Lower leg skin (tissue), 3 donors: Measurements from ENCODE around the gene ASPDH.

Source experiments
- POLR2A ChIP-seq, 2 donors: fragments of 450-650 bp; IDR thresholded peaks; one replicate each; pipeline ENCODE4 v1.6.1; 2016 to 2017; ENCODE audit warnings: antibody characterized with exemption in 2 of 2, mild to moderate bottlenecking in 1 of 2, moderate library complexity in 1 of 2
- TF ChIP-seq, protein P1 (sequence below), 3 donors: fragments of 450-650 bp; IDR thresholded peaks; one replicate each; pipeline ENCODE4 v1.5.1; 2016; ENCODE audit warnings: antibody characterized with exemption in 3 of 3, mild to moderate bottlenecking in 3 of 3, moderate library complexity in 2 of 3

DNA sequence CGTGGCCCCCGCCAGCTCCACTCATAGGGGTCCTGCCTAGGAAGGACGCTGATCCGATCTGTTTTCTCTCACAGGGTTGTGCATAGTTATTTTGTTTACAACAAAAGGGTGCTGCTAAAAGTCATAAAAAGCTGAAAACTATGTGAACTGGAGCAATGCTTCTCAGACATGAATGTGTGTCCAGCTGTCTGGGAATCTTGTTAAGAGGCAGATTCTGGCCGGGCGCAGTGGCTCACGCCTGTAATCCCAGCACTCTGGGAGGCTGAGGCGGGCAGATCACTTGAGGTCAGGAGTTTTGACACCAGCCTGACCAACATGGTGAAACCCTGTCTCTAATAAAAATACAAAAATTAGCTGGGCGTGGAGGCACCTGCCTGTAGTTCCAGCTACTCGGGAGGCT is 45.9 kb upstream of the ASPDH start:
- TF ChIP-seq, protein P1, sequence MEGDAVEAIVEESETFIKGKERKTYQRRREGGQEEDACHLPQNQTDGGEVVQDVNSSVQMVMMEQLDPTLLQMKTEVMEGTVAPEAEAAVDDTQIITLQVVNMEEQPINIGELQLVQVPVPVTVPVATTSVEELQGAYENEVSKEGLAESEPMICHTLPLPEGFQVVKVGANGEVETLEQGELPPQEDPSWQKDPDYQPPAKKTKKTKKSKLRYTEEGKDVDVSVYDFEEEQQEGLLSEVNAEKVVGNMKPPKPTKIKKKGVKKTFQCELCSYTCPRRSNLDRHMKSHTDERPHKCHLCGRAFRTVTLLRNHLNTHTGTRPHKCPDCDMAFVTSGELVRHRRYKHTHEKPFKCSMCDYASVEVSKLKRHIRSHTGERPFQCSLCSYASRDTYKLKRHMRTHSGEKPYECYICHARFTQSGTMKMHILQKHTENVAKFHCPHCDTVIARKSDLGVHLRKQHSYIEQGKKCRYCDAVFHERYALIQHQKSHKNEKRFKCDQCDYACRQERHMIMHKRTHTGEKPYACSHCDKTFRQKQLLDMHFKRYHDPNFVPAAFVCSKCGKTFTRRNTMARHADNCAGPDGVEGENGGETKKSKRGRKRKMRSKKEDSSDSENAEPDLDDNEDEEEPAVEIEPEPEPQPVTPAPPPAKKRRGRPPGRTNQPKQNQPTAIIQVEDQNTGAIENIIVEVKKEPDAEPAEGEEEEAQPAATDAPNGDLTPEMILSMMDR (IDR thresholded peaks at IDR 0.05), result no peak
- TF ChIP-seq POLR2A (IDR thresholded peaks at IDR 0.05), result no peak
